ENCODE data around the gene IGF2BP3. TPM values are rescaled to one million over a fixed set of nuclear protein-coding genes. Genes with fewer than 3 reads are reported as not detected.
A peak's percentile ranks its signal among the peaks of the same experiment; 100 is the strongest.

Gene IGF2BP3
- total RNA-seq, 2 donors from 2014 or later = 0.15 to 0.60 TPM

DNA sequence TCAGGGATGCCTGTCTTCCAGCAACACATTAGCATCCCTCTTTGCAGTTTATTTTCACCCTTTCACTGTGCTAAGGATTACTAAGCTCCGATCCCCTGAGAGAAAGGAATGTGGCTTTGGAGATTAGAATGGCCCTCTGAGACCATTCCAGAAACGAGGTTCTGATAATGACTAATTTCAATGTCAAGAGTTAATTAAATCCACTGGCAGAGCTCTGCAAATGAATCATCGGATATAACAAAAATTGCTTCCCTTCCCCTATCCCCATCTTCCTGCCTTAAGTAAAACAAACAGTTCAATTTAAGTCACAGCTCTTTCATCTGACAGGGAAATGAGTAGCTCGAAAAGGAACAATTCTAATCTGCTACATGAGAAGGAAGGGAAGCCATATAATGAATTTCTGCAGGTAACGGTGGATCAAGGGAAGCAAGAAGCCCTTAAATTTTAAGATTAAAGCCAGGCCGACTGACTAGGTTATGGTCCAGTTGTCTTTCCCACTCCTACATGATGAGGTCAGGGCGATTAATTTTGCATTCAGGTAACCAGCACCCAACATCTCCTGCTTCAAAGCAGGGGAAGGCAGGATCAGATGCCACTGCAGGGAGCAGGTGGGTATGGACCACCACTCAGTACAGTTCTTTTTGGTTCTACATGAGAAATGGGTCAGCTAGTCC, 120.7 kb downstream of the IGF2BP3 start:
- DNase-seq (no peak), ATAC-seq (no peak)
- intact Hi-C loops (cut with DNase I) = no loop called here

DNA sequence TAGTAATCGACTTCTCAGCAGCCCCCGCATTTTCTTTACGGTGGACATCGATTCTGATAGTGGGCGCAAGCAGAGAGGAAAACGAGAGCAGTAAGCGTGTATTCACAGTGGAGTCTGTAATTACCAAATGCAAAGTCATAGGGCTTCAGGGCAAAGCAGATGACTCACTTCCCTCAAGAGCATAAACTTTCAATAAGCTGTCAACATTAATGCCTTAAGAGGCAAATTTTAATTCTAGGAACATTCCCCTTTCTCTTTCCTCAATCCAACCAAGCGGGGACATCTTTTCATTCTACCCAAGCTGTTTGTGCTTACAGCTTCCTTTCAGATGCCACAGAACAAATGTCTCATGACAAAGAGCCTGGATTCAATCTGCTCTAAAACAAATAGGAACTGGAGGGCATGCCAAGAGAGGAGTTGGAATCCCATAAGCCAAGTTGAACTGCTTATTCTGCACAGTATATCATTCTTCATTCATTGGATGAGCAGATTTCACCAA, 122.6 kb downstream of the IGF2BP3 start:
- no peak for DNase-seq
- ATAC-seq = peak in 1 of 2 donors; percentile 33
- intact Hi-C loops (cut with DNase I) = no loop called here

DNA sequence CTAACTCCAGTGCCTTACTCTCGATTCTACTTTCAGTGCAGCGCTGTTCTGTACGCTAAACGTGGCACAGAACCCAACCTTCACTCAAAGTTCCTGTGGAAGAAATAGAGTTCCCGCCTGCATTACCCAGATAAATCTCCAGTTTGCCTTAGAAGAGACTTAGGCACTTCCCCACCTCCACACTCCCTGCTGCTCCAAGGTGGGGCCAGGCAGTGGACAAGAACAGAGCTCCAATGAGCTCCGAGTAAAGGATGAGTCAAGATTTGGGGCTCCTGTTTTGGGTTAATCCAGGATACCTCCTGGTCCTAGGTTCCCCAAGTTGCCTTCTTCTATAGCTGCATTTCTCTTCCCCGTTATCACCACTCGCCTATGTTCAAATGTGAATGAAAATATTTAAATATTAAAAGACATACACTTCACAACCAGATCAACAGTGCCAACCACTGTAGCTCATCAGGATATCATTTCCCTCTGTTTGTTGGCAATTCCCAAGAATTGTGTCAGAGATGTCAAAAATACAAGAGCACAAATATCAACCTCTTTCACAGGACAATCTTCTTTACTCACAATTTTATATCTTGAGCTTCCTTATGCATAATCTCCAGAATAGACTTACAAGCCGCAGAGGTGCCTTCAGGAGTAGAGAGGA, 123.1 kb downstream of the IGF2BP3 start:
- DNase-seq (no peak), ATAC-seq (no peak)
- intact Hi-C loops (cut with DNase I) = no loop called here

- DNase-seq = no peak
- no peak for ATAC-seq
- intact Hi-C loops (cut with DNase I) = no loop called here
Measured at GRCh38 chr7:23346316-23346715, 124.0 kb downstream of the IGF2BP3 start.

- intact Hi-C loops (cut with DNase I) = no loop called here
- ATAC-seq (no peak), DNase-seq (no peak)
Measured at GRCh38 chr7:23345601-23346000, 124.7 kb downstream of the IGF2BP3 start.

- no peak for ATAC-seq
- no peak for DNase-seq
- intact Hi-C loops (cut with DNase I) = no loop called here
Measured at GRCh38 chr7:23343806-23344475, 126.3 kb downstream of the IGF2BP3 start.

DNA sequence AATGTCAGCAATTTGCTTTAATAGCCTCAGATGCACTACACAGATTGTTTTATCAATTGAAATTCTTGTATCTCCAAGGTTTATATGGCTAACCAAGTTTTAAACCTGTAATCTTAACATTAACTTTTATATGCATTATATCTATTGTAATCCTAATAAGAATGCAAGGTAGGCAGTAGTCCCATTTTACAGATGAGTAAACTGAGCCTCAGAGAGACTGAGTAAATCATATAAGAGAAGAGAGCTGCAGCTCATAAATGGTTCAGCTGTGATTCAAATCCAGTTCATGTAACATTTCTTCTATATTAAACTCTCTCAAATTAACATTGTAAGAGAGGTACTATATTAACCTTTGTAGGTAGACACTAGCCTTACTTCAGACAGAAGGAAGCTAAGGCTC, 127.2 kb downstream of the IGF2BP3 start:
- no peak for DNase-seq
- intact Hi-C loops (cut with DNase I) = no loop called here
- no peak for ATAC-seq

DNA sequence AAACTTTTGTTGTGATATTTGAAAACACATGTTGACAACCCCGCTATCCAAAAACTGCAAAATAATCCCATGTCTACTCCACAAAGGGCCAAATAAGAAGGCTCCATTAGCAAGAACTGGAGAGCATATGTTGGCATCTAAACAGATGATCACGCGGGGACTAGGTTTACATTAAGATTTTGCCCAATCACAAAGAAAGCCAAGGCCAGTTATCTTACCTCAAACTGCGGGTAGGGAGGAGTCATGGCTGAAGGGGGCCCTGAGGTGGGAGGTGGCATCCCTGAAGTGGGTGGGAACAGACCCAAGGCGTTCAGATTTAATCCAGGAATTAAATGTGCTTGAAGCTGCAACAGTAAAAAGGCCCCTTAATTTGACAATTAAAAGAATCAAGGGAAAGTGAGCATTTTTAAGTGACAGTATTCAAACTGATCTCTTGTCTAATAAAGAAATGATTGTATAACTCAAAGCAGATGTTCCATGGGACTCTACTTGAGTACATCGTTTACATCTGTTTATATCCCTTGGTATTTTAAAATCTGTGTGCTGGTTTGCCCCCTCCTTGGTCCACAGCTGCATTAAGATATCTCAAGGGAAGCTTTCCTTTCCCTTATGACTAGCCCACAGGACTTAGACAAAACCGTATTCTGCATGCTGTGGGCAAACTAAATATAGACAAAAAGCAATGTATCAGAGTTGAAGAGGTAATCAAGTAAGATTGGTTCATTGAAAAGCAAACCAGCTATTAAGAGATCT, 128.3 kb downstream of the IGF2BP3 start:
- intact Hi-C loops (cut with DNase I) = no loop called here
- DNase-seq = no peak
- ATAC-seq = no peak

DNA sequence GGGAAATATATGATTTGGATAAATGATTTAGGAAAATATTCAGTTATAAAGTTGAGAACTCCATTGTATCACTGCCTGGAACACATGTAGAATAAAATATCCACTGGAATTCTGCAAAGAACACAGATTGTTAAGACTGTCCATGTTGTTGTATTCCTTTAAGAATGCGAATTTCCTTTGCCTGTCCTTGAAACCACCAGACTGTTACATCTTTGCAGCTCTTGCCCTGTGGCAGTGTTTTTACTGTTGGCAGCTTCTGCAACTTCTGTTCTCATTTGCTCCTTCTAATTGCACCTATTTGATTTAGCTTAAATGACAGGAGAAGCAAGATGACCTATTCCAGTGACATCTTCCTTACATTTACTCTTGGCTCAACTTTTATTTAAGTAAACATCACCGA, 131.4 kb downstream of the IGF2BP3 start:
- DNase-seq (no peak), ATAC-seq (no peak)
- intact Hi-C loops (cut with DNase I) = no loop called here

- DNase-seq (no peak), ATAC-seq (no peak)
- intact Hi-C loops (cut with DNase I) = no loop called here
Measured at GRCh38 chr7:23338439-23338838, 131.9 kb downstream of the IGF2BP3 start.

GRCh38 chr7:23337374-23337773, 132.9 kb downstream of the IGF2BP3 start:
- ATAC-seq (no peak), DNase-seq (no peak)
- intact Hi-C loops (cut with DNase I) = no loop called here

- DNase-seq (no peak), ATAC-seq (no peak)
- intact Hi-C loops (cut with DNase I) = no loop called here
Measured at GRCh38 chr7:23336799-23337283, 133.4 kb downstream of the IGF2BP3 start.

GRCh38 chr7:23336086-23336485, 134.2 kb downstream of the IGF2BP3 start:
- DNase-seq (no peak), ATAC-seq (no peak)
- intact Hi-C loops (cut with DNase I) = no loop called here

DNA sequence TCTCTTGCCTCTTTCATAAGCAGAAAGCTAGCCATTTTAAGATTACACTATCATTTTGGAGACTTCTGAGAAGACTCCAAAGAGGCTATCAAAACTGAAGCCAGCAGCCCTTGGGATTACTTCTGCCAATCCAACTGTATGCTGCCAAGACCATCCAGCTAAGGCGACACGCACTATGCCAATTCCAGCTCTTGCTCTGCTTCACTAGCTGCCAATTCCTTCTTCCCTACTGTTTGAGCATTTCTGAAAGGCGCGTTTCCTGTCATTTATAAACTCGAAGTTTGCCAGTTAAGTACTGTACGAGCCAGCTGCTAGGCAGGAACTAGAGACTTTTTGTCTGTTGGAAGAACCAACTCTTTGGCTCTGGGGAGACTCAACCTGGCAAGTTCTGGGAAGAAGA, 134.7 kb downstream of the IGF2BP3 start:
- intact Hi-C loops (cut with DNase I) = no loop called here
- DNase-seq (no peak), ATAC-seq (peak in 1 of 2 donors; percentile 80)

- intact Hi-C loops (cut with DNase I) = no loop called here
- ATAC-seq = no peak
- no peak for DNase-seq
Measured at GRCh38 chr7:23335136-23335535, 135.2 kb downstream of the IGF2BP3 start.

DNA sequence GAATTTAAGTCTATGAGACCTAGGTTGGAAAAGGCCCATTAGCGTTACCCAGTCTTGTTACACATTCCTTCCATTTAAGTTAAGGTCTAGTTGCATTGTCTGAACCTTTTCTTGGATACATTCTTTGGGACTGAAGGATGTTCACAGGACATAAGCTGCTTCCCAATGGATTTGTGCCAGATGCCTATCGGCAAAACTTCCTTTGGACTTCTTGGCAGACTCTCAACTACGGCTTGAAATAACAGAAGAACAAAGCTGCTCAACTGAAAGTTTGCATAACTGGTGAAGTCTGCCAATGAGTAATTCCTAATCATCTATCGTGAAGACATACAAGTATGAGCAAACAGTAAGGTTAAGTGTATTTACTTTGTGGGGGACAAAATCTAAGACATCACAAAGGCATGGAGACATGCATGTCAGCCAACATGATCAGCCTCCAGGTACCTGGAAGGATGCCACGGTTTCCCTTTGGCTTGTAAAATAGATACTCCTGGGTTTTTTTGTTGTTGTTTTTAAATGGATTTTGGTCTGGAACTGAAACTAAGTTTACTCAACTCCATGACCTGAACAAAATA, 135.7 kb downstream of the IGF2BP3 start:
- DNase-seq (peak; percentile 35), ATAC-seq (peak; percentile 35 to 80)
- intact Hi-C loops (cut with DNase I) = no loop called here

- DNase-seq = peak; percentile 46
- peak; percentile 17 to 85 for ATAC-seq
- intact Hi-C loops (cut with DNase I) = no loop called here
Measured at GRCh38 chr7:23333671-23334246, 136.5 kb downstream of the IGF2BP3 start.

GRCh38 chr7:23332910-23333612, 137.2 kb downstream of the IGF2BP3 start:
- peak in 1 of 2 donors; percentile 52 for ATAC-seq
- peak; percentile 50 for DNase-seq
- intact Hi-C loops (cut with DNase I) = no loop called here

Data from left cardiac atrium (tissue), 4 donors.